Muscle of leg (tissue), 11 donors: ENCODE measurements around the gene PPP1R1B. TPM values are rescaled to one million over a fixed set of nuclear protein-coding genes. Genes with fewer than 3 reads are reported as not detected.

Experiments used
- DNase-seq: peaks from one replicate; pipeline ENCODE4 v3.0.0; 2013
- H3K27ac ChIP-seq: one replicate; pipeline ENCODE4 v1.5.1; 2013; ENCODE audit warnings: mild to moderate bottlenecking, low read length, control low read depth
- H3K27me3 ChIP-seq: one replicate; pipeline ENCODE4 v1.6.1; 2013; ENCODE audit warnings: low read length; ENCODE audit not compliant: control insufficient read depth, insufficient read depth
- H3K36me3 ChIP-seq: one replicate; pipeline ENCODE4 v1.6.1; 2013; ENCODE audit warnings: low read length; ENCODE audit not compliant: control insufficient read depth, insufficient read depth
- H3K4me1 ChIP-seq: one replicate; pipeline ENCODE4 v1.6.1; 2013; ENCODE audit warnings: low read length; ENCODE audit not compliant: control insufficient read depth, insufficient read depth
- H3K4me3 ChIP-seq: one replicate; pipeline ENCODE4 v1.5.1; 2013; ENCODE audit warnings: low read length, control low read depth
- H3K9me3 ChIP-seq: replicated peaks from 2 replicates; pipeline ENCODE4 v1.6.1; 2013; ENCODE audit warnings: low read depth, low read length; ENCODE audit not compliant: control insufficient read depth
- WGBS: methylation state at CpG from one replicate; pipeline ENCODE4 v1.1.5; 2013; ENCODE audit warnings: missing lambda C conversion rate; ENCODE audit not compliant: insufficient coverage; 5-methylcytosine and 5-hydroxymethylcytosine counted together
- polyA plus RNA-seq, 8 donors: library from polyadenylated mRNA; unstranded; fragments of 120-200 nt; gene quantifications; one replicate each; pipeline versions ENCODE4 v1.2.1 to v1.2.3, GENCODE V29; 2013; ENCODE audit warnings: inconsistent platforms in 1 of 8, low replicate concordance in 1 of 8; ENCODE audit not compliant: insufficient read length in 8 of 8, insufficient read depth in 1 of 8
- total RNA-seq: library from RNA; stranded (reverse); fragments of 120-200 nt; gene quantifications from one replicate; pipeline ENCODE4 v1.2.4, GENCODE V29; 2013

The PPP1R1B gene
- total and polyA plus RNA-seq, 9 donors: 0.56 to 2.9 (median 1.6) TPM

DNA sequence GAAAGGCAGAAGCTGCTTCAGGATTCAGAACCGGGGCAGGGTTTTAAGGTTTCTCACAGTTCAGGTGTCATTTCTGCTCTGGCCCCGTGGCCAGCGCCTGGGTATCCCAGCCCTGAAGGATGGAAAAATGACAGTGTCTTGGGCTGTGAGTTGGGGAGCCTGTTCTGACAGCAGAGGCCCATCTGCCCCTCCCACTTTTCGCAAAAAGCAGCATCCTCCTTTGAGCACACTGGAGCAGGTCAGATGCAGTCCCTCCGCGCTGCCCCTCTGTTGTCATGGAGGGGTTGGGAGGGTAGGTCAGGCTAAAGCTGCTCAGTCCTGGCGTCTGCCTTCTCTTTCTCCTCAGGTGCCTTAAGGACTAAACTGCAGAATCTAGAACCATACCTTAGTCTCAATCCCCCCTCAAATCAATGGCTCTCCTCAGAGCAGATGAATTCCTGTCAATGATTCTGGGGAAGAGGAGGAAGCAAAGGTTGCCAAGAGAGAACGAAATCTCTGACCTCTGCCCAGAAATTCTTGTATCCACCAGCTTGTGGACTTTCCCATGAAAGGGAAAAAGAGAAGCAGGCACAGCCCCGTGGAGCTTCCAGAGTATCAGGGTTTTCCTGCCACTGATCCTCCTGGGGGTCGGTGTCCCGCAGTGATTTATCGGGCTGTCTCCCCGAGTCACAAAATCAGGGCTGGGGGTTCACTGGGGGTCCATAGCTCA lies 26.3 kb upstream of the PPP1R1B start:
- DNase-seq: no peak
- H3K27me3 ChIP-seq: peaks cover 100% of the 10 kb centered on the region
- peaks cover 46% of the 10 kb centered on the region for H3K4me1 ChIP-seq
- no peak overlapping the region for H3K27ac ChIP-seq
- H3K4me3 ChIP-seq: no peak overlapping the region
- H3K9me3 ChIP-seq: no peaks in the 10 kb centered on the region
- H3K36me3 ChIP-seq: no peaks in the 10 kb centered on the region
- WGBS: 2% methylated on average over 8 of the region's 13 CpGs

- Histone ChIP-seq H3K9me3 (no peaks in the 10 kb centered on the region), H3K36me3 (no peaks in the 10 kb centered on the region), H3K4me1 (peaks cover 50% of the 10 kb centered on the region), H3K27ac (no peak overlapping the region), H3K27me3 (peaks cover 100% of the 10 kb centered on the region), H3K4me3 (no peak overlapping the region)
- 0% methylated on average over 4 of the region's 21 CpGs for WGBS
- DNase-seq: no peak
These were observed 25.7 kb upstream of the PPP1R1B start for GRCh38 chr17:39600997-39601597.

DNA sequence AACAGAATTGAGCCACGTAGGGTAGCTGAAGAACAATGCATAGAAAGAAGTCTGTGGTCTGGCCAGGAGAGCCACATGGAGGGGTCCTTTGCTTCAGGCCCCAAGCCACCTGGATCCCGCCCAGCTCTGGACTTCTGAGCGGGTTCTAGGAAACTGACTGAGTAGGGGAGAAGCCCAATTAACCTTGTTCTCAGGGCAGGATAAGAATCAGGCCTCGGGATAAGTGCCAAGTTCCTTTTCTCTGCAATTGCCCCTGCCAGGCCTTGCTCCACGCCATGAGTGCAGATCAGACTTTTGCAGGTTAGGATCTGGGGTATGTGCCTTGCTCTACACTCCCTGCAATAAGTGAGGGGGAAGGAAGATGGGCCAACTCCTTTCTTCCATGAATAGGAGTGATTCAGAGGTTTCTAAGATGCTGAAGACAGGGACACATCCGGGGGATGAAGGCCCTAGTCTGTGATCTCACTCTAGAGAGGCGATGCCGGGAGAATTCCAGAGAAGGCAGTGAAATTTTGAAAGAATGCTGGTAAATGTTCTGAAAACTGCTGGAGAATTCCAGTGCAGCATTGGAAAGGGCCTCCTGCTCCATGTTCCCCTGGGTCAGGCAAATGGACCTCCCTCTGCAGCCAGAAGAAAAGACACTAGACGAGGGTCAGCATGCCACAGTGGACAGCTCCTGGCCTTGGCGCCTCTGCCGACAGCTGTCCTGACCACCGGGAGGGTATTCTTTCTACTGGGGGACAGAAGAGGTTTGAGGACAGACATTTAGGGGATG lies 24.8 kb upstream of the PPP1R1B start:
- WGBS: 11% methylated on average over 8 of the region's 12 CpGs
- no peaks in the 10 kb centered on the region for H3K36me3 ChIP-seq
- DNase-seq: no peak
- peaks cover 100% of the 10 kb centered on the region for H3K27me3 ChIP-seq
- H3K4me3 ChIP-seq: no peak overlapping the region
- no peaks in the 10 kb centered on the region for H3K9me3 ChIP-seq
- H3K4me1 ChIP-seq: peaks cover 52% of the 10 kb centered on the region
- no peak overlapping the region for H3K27ac ChIP-seq

GRCh38 chr17:39602533-39603303 lies 24.0 kb upstream of the PPP1R1B start:
- DNase-seq: no peak
- H3K27me3 ChIP-seq: peaks cover 100% of the 10 kb centered on the region
- H3K9me3 ChIP-seq: no peaks in the 10 kb centered on the region
- H3K36me3 ChIP-seq: no peaks in the 10 kb centered on the region
- WGBS: no CpG with 5 or more reads among the region's 4 CpGs
- peaks cover 52% of the 10 kb centered on the region for H3K4me1 ChIP-seq
- no peak overlapping the region for H3K27ac ChIP-seq
- no peak overlapping the region for H3K4me3 ChIP-seq

DNA sequence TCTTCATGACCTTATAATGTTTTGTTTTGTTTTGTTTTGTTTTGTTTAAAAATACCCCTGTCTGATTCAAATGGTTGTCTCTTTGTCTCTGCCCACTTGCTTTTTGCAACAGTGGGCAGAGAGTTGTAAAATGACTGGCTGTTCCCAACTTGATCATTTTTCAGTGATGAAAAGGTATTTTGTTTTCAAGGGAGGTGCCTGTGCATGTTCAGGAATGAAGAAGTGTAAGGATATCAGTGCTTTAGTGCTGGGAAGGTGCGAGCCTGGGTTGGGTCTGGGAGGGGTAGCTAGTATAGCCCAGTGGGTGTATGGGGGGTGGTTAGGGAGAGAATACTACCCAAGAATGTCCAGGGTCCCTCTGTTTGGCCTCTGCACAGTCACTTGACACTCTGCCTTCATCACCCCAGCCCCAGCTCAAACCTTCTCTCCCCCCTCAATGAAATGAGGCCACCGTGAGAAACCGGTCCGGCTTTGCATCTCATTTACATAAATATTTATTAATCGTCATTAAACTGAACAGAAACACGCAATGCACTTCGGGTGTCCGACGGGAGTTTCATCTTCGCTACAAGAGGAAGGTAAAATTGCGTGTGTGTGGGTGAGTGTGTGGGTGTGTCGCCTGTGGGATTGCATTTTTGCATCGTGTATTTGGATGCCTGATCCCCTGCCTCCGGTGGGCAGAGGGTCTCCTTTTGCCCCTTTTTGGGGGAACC lies 23.3 kb upstream of the PPP1R1B start:
- Histone ChIP-seq H3K9me3 (no peaks in the 10 kb centered on the region), H3K27me3 (peaks cover 100% of the 10 kb centered on the region), H3K27ac (no peak overlapping the region), H3K36me3 (no peaks in the 10 kb centered on the region), H3K4me1 (peaks cover 48% of the 10 kb centered on the region), H3K4me3 (no peak overlapping the region)
- WGBS: 0% methylated on average over 4 of the region's 14 CpGs
- no peak for DNase-seq

GRCh38 chr17:39604911-39605491 lies 21.8 kb upstream of the PPP1R1B start:
- Histone ChIP-seq H3K4me1 (peaks cover 33% of the 10 kb centered on the region), H3K9me3 (no peaks in the 10 kb centered on the region), H3K27ac (no peak overlapping the region), H3K4me3 (no peak overlapping the region), H3K27me3 (peaks cover 100% of the 10 kb centered on the region), H3K36me3 (no peaks in the 10 kb centered on the region)
- WGBS: 0% methylated on average over 24 of the region's 31 CpGs
- DNase-seq: no peak

GRCh38 chr17:39605492-39606433 lies 21.0 kb upstream of the PPP1R1B start:
- no peaks in the 10 kb centered on the region for H3K9me3 ChIP-seq
- no peaks in the 10 kb centered on the region for H3K36me3 ChIP-seq
- WGBS: 1% methylated on average over 99 of the region's 102 CpGs
- H3K4me3 ChIP-seq: no peak overlapping the region
- H3K4me1 ChIP-seq: peaks cover 31% of the 10 kb centered on the region
- no peak for DNase-seq
- no peak overlapping the region for H3K27ac ChIP-seq
- peaks cover 96% of the 10 kb centered on the region for H3K27me3 ChIP-seq

GRCh38 chr17:39606434-39607056 lies 20.2 kb upstream of the PPP1R1B start:
- under 1% methylated on average over 60 of the region's 66 CpGs for WGBS
- H3K36me3 ChIP-seq: no peaks in the 10 kb centered on the region
- H3K27me3 ChIP-seq: peaks cover 95% of the 10 kb centered on the region
- H3K9me3 ChIP-seq: no peaks in the 10 kb centered on the region
- no peak overlapping the region for H3K27ac ChIP-seq
- H3K4me3 ChIP-seq: no peak overlapping the region
- H3K4me1 ChIP-seq: peaks cover 31% of the 10 kb centered on the region
- DNase-seq: no peak
